HL-60/S4 (cell line): ENCODE data around the gene TNS3.

Source experiments
- in situ Hi-C: fragments of 300-500 bp; cut with MboI; formaldehyde crosslinking; loops from 2 replicates; pipeline ENCODE4 v1.14.3; 2022; ENCODE audit warnings: low sequenced_read_pairs

The TNS3 gene

DNA sequence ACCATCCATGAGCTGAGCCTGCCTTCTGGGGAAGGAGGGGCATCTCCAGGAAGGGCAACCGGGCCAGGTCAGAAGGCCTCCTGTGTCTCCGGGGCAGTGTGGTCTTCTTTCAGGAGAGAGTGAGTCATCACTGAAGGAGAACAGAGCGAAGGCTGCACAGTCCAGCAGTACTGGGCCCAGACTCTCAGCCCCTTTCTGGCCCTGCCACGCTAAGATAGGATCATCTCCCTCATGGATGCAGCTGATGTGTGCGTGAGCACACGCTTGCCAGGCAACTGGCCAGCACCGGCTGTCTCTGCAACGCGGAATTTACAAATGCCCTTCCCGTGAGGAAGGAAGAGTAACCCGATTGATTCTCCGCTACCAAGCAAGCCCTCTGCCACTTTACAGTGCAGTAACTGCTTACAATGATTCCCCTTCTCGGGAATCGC is 328.2 kb downstream of the TNS3 start:
- in situ Hi-C loops: loop anchor here (25.0 kb wide), 1 partner anchor 559 kb away; no protein-coding TSS in a partner anchor

GRCh38 chr7:47252675-47253074 is 329.2 kb downstream of the TNS3 start:
- in situ Hi-C loops: loop anchor here (25.0 kb wide), 1 partner anchor 560 kb away; no protein-coding TSS in a partner anchor

DNA sequence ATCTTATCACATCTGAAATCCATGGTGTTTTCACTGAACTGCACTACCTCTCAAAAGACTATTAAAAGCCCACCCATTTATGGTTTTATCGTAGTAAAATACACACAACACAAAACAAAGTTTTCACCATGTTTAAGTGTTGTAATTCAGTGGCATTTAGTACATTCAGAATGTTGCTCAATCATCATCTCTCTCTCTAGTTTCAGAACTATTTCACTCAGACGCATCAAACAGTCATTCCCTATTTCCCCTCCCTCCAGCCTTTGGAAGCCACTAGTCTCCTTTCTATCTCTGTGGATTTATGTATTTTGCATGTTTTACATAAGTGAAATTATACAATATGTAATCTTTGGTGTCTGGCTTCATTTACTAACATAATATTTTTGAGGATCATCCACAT is 332.6 kb downstream of the TNS3 start:
- in situ Hi-C loops: no loop called here

GRCh38 chr7:47248797-47249196 is 333.1 kb downstream of the TNS3 start:
- in situ Hi-C loops: no loop called here

DNA sequence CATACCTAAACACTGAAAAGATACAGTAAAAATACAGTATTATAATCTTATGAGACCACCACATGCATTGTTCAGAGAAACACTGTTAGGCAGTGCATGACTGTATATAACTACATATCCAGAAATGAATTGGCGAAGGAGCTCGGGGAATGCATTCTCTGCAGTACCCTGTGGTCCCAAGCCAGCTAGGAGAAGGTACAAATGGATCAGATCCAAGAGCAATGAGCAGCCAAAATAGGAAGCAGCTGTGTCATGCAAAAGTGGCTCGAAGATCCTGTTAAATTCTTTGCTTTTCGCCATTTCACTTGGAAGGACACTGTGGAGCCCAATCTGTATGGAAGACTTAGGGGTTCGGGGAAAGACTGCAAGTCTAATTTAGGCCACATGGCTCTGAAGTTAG is 334.8 kb downstream of the TNS3 start:
- in situ Hi-C loops: no loop called here

DNA sequence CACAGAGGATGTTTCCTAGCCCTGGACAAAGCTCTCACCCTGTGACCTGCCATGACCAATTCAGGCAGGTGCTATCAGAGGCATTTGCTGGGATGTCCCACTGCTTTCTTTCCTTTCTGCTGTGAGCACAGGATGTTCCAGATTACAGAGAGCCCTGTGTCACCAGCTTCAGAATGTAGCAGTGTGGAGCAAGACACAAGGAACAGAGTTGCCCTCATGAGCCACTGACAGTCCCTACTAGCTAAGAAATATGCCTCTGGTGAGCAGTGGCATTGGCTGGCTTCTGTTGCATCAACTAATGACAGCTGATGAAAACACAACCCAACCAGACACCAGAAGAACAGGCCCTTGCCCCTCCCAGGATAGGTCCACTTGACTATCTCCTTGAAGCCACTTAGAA is 337.2 kb downstream of the TNS3 start:
- in situ Hi-C loops: no loop called here

DNA sequence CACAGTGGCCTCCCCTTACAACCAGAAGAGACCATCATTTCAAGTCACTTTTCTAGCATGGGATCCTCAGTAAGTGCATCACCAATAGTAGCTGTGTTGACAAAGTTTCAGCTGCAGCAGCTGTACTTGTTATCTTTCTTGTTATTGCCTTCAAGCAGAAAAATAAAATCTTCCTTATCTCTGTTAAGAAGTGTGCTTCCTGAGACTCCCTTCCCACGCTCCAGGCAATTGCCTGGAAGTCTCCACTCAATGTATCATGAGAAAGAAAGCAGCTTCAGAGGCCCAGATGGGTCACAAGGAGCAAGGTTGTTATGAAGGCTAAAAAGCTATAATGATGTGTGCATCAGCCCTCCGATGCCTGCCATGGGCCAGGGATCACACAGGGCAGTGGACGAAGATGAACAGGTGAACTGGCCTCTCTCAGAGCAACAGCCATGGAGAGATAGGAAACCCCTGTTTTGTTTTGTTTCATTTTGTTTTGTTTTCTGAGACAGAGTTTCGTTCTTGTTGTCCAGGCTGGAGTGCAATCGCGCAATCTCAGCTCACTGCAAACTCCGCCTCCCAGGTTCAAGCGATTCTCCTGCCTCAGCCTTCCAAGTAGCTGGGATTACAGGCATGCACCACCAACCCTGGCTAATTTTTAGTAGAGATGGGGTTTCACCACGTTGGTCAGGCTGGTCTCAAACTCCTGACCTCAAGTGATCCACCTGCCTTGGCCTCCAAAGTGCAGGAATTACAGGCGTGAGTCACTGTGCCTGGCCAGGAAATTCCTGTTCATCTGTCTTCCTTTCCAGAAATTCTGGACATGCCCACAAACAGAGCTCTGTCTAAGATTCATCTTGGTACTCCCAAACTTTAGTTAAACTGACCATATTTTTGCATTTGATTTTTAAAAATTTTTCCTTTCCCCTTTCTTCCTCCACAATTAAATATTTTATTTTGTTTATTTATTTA is 340.5 kb downstream of the TNS3 start:
- in situ Hi-C loops: no loop called here

GRCh38 chr7:47239931-47240421 is 341.9 kb downstream of the TNS3 start:
- in situ Hi-C loops: no loop called here

DNA sequence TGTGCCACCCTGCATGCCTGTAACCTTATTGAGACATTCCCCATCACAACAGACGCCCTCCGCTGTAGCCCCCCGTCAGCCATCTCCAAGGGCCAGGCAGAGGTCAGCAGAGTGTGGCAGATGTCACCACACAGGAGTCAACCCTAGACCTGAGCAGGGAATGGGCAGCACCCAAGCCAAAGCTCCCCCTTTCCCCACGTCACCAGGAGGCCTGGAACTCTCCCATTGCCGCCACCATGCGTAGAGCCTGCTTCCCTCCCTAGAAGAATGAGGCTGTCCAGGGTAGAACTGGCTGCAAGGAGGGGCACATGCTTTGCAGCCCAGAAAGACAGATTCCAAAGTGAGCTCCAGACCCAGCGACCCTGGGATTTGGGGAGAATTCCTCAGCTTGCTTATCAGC is 342.9 kb downstream of the TNS3 start:
- in situ Hi-C loops: no loop called here

DNA sequence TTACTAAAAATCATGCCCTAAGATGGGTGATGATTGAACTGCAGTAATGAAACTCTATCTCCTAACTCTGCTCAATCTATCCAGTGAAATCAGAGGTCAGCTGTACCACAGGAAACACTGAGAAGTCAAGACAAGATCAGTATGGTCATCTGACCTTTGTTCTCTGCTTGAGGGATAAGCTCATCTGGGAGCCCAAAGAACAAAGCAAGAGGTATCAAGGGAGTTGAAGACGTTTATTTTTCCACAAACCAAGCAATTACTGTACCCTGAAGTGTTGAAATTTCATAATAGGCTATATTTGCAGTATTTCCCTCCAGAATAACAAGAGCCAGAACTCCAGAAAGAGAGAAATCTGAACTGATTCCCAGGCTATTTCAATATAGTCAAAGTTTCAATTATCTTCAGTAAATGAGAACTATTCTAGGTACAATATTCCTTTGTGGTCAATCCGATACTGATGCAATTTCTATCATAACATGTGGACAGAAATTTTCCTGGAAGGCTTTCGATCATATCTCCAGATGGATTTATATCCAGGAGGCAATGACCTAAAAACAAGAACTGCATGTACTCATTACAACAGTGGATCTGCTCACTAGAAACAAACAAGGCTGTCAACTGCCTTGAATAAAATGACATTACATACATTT is 345.3 kb downstream of the TNS3 start:
- in situ Hi-C loops: no loop called here

DNA sequence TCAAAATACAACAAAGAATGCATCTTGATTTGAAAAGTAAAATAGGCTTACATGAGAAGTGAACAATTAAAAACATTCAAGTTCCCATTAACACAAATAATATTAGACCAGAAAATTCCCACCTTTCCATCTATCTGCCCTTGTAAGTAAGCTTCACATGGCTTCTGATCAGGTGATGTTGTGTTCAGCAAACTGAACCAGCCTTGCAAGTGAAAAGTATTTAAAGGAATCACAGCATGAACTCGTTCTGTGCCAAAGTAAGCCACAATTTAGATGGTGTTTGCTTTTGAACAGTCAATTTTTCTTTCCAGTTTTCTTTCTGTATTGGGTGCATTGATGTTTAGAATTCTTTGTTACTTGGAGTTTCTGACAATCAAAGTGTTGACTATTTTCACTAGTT is 347.9 kb downstream of the TNS3 start:
- in situ Hi-C loops: no loop called here

DNA sequence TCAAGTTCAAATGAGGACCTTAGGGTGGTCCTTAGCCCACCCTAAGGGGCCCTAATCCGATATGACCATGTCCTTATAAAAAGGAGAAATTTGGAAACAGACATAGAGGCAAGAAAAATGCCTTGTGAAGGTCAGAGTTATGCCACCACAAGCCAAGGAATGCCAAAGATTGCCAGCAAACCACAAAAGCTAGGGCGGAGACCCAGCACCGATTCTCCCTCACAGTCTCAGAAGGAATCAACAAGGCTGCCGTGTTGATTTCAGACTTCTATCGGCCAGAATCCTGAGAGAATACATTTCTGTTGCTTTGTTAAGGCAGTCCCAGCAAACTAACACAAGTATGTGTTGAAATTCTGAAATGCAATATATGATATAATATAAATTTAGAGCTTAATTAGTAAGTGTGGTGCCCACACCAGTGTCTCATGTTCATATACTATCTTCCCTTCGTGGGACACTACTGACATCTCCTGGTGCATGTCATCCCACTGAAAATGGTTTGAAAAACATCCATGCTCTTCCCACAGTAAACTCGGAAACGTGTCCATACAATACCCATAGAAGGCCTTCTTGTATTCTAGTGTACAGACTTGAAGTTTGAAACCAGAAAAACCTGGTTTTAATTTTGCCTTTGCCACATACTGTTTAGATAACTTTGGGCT is 349.0 kb downstream of the TNS3 start:
- in situ Hi-C loops: no loop called here

DNA sequence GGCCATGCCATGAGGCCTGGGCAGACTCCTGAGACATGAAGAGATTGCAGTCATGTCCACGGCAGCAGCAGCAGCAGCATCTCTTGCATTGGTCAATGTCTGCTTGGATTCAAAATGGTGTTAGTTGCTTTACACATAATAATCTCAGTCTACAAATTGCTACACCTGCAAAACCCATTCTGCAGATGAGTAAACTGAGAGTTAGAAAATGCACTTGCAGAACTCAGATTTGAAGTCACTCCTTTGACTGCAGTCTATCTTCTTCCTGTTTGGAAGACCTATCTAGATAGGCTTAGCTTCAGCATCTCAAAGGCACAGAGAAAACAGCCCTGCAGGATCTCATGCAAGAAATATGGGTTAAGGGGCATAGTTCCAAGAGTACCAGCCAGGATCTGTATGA is 350.3 kb downstream of the TNS3 start:
- in situ Hi-C loops: no loop called here

GRCh38 chr7:47231032-47231431 is 350.9 kb downstream of the TNS3 start:
- in situ Hi-C loops: no loop called here

DNA sequence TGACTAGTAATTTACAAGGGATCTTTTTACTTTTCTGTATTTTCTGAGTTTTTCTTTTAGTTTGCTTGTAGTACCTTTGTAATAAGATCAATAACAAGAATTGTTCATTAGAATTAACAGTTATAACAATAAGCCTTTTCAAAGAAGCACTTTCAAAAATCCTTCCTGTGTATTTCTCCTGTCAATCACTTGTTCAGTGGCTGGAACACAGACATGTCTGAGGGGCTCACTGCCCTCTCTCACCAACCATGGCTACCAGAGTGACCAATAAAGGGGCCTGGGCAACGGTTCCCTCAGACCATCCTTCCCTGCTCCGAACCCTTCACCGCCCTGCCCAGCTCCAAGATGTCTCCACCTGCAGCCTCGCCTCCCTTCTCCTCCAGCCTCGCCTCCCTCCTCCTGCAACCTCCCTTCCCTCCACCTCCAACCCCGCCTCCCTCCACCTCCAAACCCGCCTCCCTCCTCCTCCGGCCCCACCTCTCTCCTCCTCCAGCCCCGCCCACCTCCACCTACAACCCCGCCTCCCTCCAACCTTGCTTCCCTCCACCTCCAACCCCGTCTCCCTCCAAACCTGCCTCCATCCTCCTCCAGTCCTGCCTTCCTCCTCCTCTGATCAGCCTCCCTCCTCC is 353.4 kb downstream of the TNS3 start:
- in situ Hi-C loops: no loop called here

GRCh38 chr7:47227762-47228177 is 354.1 kb downstream of the TNS3 start:
- in situ Hi-C loops: no loop called here

DNA sequence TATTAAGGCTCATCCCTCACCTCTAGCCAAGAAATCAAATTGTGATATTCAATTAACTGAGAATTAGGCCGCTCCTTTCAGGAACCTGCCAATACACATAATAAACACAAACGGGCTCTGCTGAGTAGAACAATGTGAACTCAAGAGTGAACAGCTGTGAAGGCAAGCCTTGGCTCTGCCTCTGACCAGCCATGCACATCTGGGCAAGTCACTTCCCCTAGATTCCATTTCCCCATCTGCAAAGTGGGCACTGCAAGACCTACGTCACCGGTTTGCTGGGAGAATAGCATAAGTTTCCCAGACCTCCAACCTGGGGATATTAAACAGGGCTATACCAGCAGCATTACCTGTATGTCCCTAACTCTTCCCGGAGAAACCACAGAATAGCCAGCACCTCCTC is 355.2 kb downstream of the TNS3 start:
- in situ Hi-C loops: no loop called here

- in situ Hi-C loops: no loop called here
These were observed 356.4 kb downstream of the TNS3 start for GRCh38 chr7:47225387-47226131.
